Suprapubic skin (tissue), 4 donors: ENCODE measurements around the gene JUND. TPM values are rescaled to one million over a fixed set of nuclear protein-coding genes. Genes with fewer than 3 reads are reported as not detected.

ENCODE experiments used
- DNase-seq, 2 donors: peaks; one replicate each; pipeline ENCODE4 v3.0.0-alpha.2; 2019; ENCODE audit warnings: low spot score in 2 of 2
- H3K27ac ChIP-seq: fragments of 200-600 bp; sonication (generic); one replicate; pipeline ENCODE4 v1.5.1; 2019
- H3K27me3 ChIP-seq: fragments of 200-600 bp; sonication (generic); one replicate; pipeline ENCODE4 v1.5.1; 2019
- H3K36me3 ChIP-seq: fragments of 200-600 bp; sonication (generic); one replicate; pipeline ENCODE4 v1.5.1; 2019
- H3K4me1 ChIP-seq: fragments of 200-600 bp; sonication (generic); one replicate; pipeline ENCODE4 v1.5.1; 2019
- H3K4me3 ChIP-seq: fragments of 200-600 bp; sonication (generic); one replicate; pipeline ENCODE4 v1.5.1; 2019; ENCODE audit warnings: mild to moderate bottlenecking
- H3K9me3 ChIP-seq: fragments of 200-600 bp; sonication (generic); one replicate; pipeline ENCODE4 v1.5.1; 2019
- CTCF ChIP-seq, 2 donors: fragments of 200-600 bp in 1 of 2; fragments of 450-650 bp in 1 of 2; sonication (generic) in 1 of 2; IDR thresholded peaks; one replicate each; pipeline ENCODE4 v1.5.1; 2016 to 2019; ENCODE audit warnings: antibody characterized with exemption in 2 of 2, mild to moderate bottlenecking in 1 of 2, moderate library complexity in 1 of 2
- EP300 ChIP-seq: sonication (generic); formaldehyde crosslinking; IDR thresholded peaks from one replicate; pipeline ENCODE4 v1.6.1; 2017; ENCODE audit warnings: antibody characterized with exemption
- POLR2A ChIP-seq, 2 donors: fragments of 450-650 bp; IDR thresholded peaks; one replicate each; pipeline ENCODE4 v1.6.1; 2017; ENCODE audit warnings: antibody characterized with exemption in 2 of 2, mild to moderate bottlenecking in 2 of 2, moderate library complexity in 2 of 2
- POLR2AphosphoS5 ChIP-seq, 3 donors: sonication (generic); formaldehyde crosslinking; IDR thresholded peaks; one replicate each; pipeline ENCODE4 v1.6.1; 2017; ENCODE audit warnings: antibody characterized with exemption in 3 of 3
- WGBS: methylation state at CpG from one replicate; pipeline ENCODE4 v1.1.5; 2018; 5-methylcytosine and 5-hydroxymethylcytosine counted together
- total RNA-seq, 4 donors: library from RNA; depleted of rRNA; stranded (reverse); fragments of >200 nt; gene quantifications; one replicate each; pipeline ENCODE4 v1.1.0, GENCODE V29; 2016

Gene JUND
- total RNA-seq, 4 donors from 2014 or later, result 330 to 579 (median 396) TPM

- peak in 2 of 3 donors; percentile 71 to 80 for TF ChIP-seq POLR2AphosphoS5 (IDR thresholded peaks at IDR 0.05)
- TF ChIP-seq CTCF (IDR thresholded peaks at IDR 0.05), result peak in 1 of 2 donors; percentile 26
- no peak for TF ChIP-seq EP300
- TF ChIP-seq POLR2A (IDR thresholded peaks at IDR 0.05), result peak in 1 of 2 donors; percentile 27
- peak; percentile 99 for DNase-seq
- peak within 1 kb of the TSS; percentile 85 for H3K4me3 ChIP-seq
- peak within 1 kb of the TSS; percentile 83 for H3K27ac ChIP-seq
- WGBS, result 0% methylated on average over 34 of the region's 75 CpGs
- H3K4me1 ChIP-seq, result peaks cover 53% of the 10 kb centered on the region
- H3K27me3 ChIP-seq, result no peaks in the 10 kb centered on the region
- H3K36me3 ChIP-seq, result no peaks in the 10 kb centered on the region
- no peaks in the 10 kb centered on the region for H3K9me3 ChIP-seq
Measured at GRCh38 chr19:18322759-18323460, 41.5 kb upstream of the JUND start, which contains the start of gene LSM4. Gene LSM4 (minus strand): TSS chr19:18323076. CDS start chr19:18323020, 56 bp downstream.

GRCh38 chr19:18322318-18322758, 40.9 kb upstream of the JUND start:
- TF ChIP-seq CTCF (IDR thresholded peaks at IDR 0.05), result no peak
- TF ChIP-seq POLR2AphosphoS5 (IDR thresholded peaks at IDR 0.05), result no peak
- no peak for TF ChIP-seq EP300
- TF ChIP-seq POLR2A (IDR thresholded peaks at IDR 0.05), result no peak
- peaks cover 54% of the 10 kb centered on the region for H3K4me1 ChIP-seq
- no peaks in the 10 kb centered on the region for H3K36me3 ChIP-seq
- DNase-seq, result no peak
- no peaks in the 10 kb centered on the region for H3K27me3 ChIP-seq
- H3K4me3 ChIP-seq, result peak overlapping the region; percentile 85
- WGBS, result under 1% methylated on average over 7 of the region's 7 CpGs
- peak overlapping the region; percentile 83 for H3K27ac ChIP-seq
- no peaks in the 10 kb centered on the region for H3K9me3 ChIP-seq

- DNase-seq, result no peak
- TF ChIP-seq POLR2AphosphoS5 (IDR thresholded peaks at IDR 0.05) (no peak), EP300 (no peak), POLR2A (IDR thresholded peaks at IDR 0.05) (no peak), CTCF (IDR thresholded peaks at IDR 0.05) (no peak)
- no peaks in the 10 kb centered on the region for H3K27me3 ChIP-seq
- 9% methylated on average over 9 of the region's 9 CpGs for WGBS
- no peaks in the 10 kb centered on the region for H3K9me3 ChIP-seq
- peak overlapping the region; percentile 83 for H3K27ac ChIP-seq
- no peaks in the 10 kb centered on the region for H3K36me3 ChIP-seq
- peaks cover 54% of the 10 kb centered on the region for H3K4me1 ChIP-seq
- H3K4me3 ChIP-seq, result peak overlapping the region; percentile 85
Measured at GRCh38 chr19:18321734-18322102, 40.3 kb upstream of the JUND start.

- Histone ChIP-seq H3K9me3 (no peaks in the 10 kb centered on the region), H3K4me3 (peak overlapping the region; percentile 85), H3K4me1 (peaks cover 54% of the 10 kb centered on the region), H3K27ac (peak overlapping the region; percentile 83), H3K36me3 (no peaks in the 10 kb centered on the region), H3K27me3 (no peaks in the 10 kb centered on the region)
- TF ChIP-seq CTCF (IDR thresholded peaks at IDR 0.05) (no peak), POLR2AphosphoS5 (IDR thresholded peaks at IDR 0.05) (no peak), POLR2A (IDR thresholded peaks at IDR 0.05) (no peak), EP300 (no peak)
- no peak for DNase-seq
- 72% methylated on average over 14 of the region's 14 CpGs for WGBS
Measured at GRCh38 chr19:18320865-18321733, 39.7 kb upstream of the JUND start.

- no peak for DNase-seq
- H3K4me1 ChIP-seq, result peaks cover 54% of the 10 kb centered on the region
- H3K27me3 ChIP-seq, result no peaks in the 10 kb centered on the region
- H3K27ac ChIP-seq, result peak overlapping the region; percentile 28
- TF ChIP-seq POLR2AphosphoS5 (IDR thresholded peaks at IDR 0.05) (no peak), POLR2A (IDR thresholded peaks at IDR 0.05) (no peak)
- 84% methylated on average over 7 of the region's 7 CpGs for WGBS
- H3K36me3 ChIP-seq, result no peaks in the 10 kb centered on the region
- H3K9me3 ChIP-seq, result no peaks in the 10 kb centered on the region
- H3K4me3 ChIP-seq, result no peak overlapping the region
Measured at GRCh38 chr19:18319591-18320135, 38.2 kb upstream of the JUND start.
